Bone marrow (tissue), 2 donors: ENCODE data around the gene MAN1C1.
A peak's percentile ranks its signal among the peaks of the same experiment; 100 is the strongest.

Experiments
- DNase-seq, 2 donors: peaks; one replicate each; lab custom pipeline; 2025; lab: John Stamatoyannopoulos, UW

The MAN1C1 gene

GRCh38 chr1:25784575-25785051 lies 168.0 kb downstream of the MAN1C1 start:
- no peak for DNase-seq

GRCh38 chr1:25785333-25786067 lies 168.9 kb downstream of the MAN1C1 start:
- DNase-seq, result no peak

- DNase-seq, result no peak
Observed at GRCh38 chr1:25786887-25787759, 170.5 kb downstream of the MAN1C1 start.

- DNase-seq, result no peak
Observed at GRCh38 chr1:25787760-25788166, 171.2 kb downstream of the MAN1C1 start.

- DNase-seq, result no peak
Observed at GRCh38 chr1:25790472-25790871, 173.9 kb downstream of the MAN1C1 start.

GRCh38 chr1:25792115-25792514 lies 175.5 kb downstream of the MAN1C1 start:
- no peak for DNase-seq

GRCh38 chr1:25793585-25794170 lies 177.1 kb downstream of the MAN1C1 start:
- DNase-seq, result no peak

GRCh38 chr1:25794325-25794724 lies 177.7 kb downstream of the MAN1C1 start:
- no peak for DNase-seq

- DNase-seq, result no peak
Observed at GRCh38 chr1:25795211-25795610, 178.6 kb downstream of the MAN1C1 start.

- DNase-seq, result no peak
Observed at GRCh38 chr1:25795946-25796810, 179.6 kb downstream of the MAN1C1 start.

- DNase-seq, result peak; percentile 25 to 83
Observed at GRCh38 chr1:25796811-25797458, 180.3 kb downstream of the MAN1C1 start.

- no peak for DNase-seq
Observed at GRCh38 chr1:25797939-25798338, 181.3 kb downstream of the MAN1C1 start.

- no peak for DNase-seq
Observed at GRCh38 chr1:25798666-25799351, 182.2 kb downstream of the MAN1C1 start.

GRCh38 chr1:25799352-25799934 lies 182.9 kb downstream of the MAN1C1 start:
- no peak for DNase-seq

GRCh38 chr1:25799935-25800702 lies 183.5 kb downstream of the MAN1C1 start, which contains the start of gene SELENON:
SELENON (plus strand) TSS chr1:25800193; CDS start chr1:25800231, 38 bp downstream.
- DNase-seq, result peak in 1 of 2 donors; percentile 34

- DNase-seq, result no peak
Observed at GRCh38 chr1:25800703-25801377, 184.2 kb downstream of the MAN1C1 start.

- no peak for DNase-seq
Observed at GRCh38 chr1:25802915-25803314, 186.3 kb downstream of the MAN1C1 start.

- DNase-seq, result no peak
Observed at GRCh38 chr1:25803368-25803767, 186.8 kb downstream of the MAN1C1 start.
